ENCODE measurements around the gene CRABP2. TPM values are rescaled to one million over a fixed set of nuclear protein-coding genes. Genes with fewer than 3 reads are reported as not detected.

The CRABP2 gene
- total and polyA plus RNA-seq, 5 donors from 2014 or later, result 5.1 TPM; not detected in 4

- ATAC-seq (ENCODE audit: low read depth in 2 of 2) (no peak), DNase-seq (no peak)
- Mint-ChIP-seq H3K27me3 (peaks cover 80% of the 10 kb centered on the region), H3K36me3 (no peaks in the 10 kb centered on the region), H3K4me1 (peaks cover 4 to 29% (median 13%) of the 10 kb centered on the region in 4 donors), H3K9me3 (no peaks in the 10 kb centered on the region), H3K4me3 (no peak overlapping the region), H3K27ac (no peak overlapping the region)
- Histone ChIP-seq H3K4me1 (ENCODE audit: control insufficient read depth, insufficient read depth, low read length, poor library complexity, severe bottlenecking) (peaks cover 10% of the 10 kb centered on the region), H3K9me3 (ENCODE audit: control insufficient read depth in 2 of 2, low read length in 2 of 2) (no peaks in the 10 kb centered on the region), H3K36me3 (ENCODE audit: control insufficient read depth, insufficient read depth, low read length) (no peaks in the 10 kb centered on the region), H3K27ac (ENCODE audit: insufficient read depth, low read length, poor library complexity, severe bottlenecking) (no peak overlapping the region), H3K4me3 (ENCODE audit: low read depth, low read length) (no peak overlapping the region), H3K27me3 (ENCODE audit: control insufficient read depth, insufficient read depth, low read length) (peaks cover 33% of the 10 kb centered on the region)
Measured at GRCh38 chr1:156680056-156680455, 25.3 kb downstream of the CRABP2 start.

- no peak overlapping the region for H3K4me3 ChIP-seq (ENCODE audit: low read depth, low read length)
- H3K9me3 ChIP-seq (ENCODE audit: control insufficient read depth in 2 of 2, low read length in 2 of 2), result no peaks in the 10 kb centered on the region
- peak in 1 of 3 donors; percentile 39 for DNase-seq
- H3K9me3 Mint-ChIP-seq, result no peaks in the 10 kb centered on the region
- no peak overlapping the region for H3K27ac Mint-ChIP-seq
- H3K4me1 ChIP-seq (ENCODE audit: control insufficient read depth, insufficient read depth, low read length, poor library complexity, severe bottlenecking), result peaks cover 10% of the 10 kb centered on the region
- no peak overlapping the region for H3K27ac ChIP-seq (ENCODE audit: insufficient read depth, low read length, poor library complexity, severe bottlenecking)
- ATAC-seq (ENCODE audit: low read depth in 2 of 2), result no peak
- peaks cover 4 to 17% (median 7%) of the 10 kb centered on the region in 4 donors for H3K4me1 Mint-ChIP-seq
- peaks cover 86% of the 10 kb centered on the region for H3K27me3 Mint-ChIP-seq
- peaks cover 30% of the 10 kb centered on the region for H3K27me3 ChIP-seq (ENCODE audit: control insufficient read depth, insufficient read depth, low read length)
- H3K4me3 Mint-ChIP-seq, result peak overlapping the region in 2 of 4 donors; percentile 8 to 26
- no peaks in the 10 kb centered on the region for H3K36me3 Mint-ChIP-seq
- H3K36me3 ChIP-seq (ENCODE audit: control insufficient read depth, insufficient read depth, low read length), result no peaks in the 10 kb centered on the region
Measured at GRCh38 chr1:156677616-156678596, 27.5 kb downstream of the CRABP2 start.

- DNase-seq, result no peak
- H3K27ac Mint-ChIP-seq, result no peak within 1 kb of the TSS
- Histone ChIP-seq H3K4me1 (ENCODE audit: control insufficient read depth, insufficient read depth, low read length, poor library complexity, severe bottlenecking) (peaks cover 10% of the 10 kb centered on the region), H3K27me3 (ENCODE audit: control insufficient read depth, insufficient read depth, low read length) (peaks cover 30% of the 10 kb centered on the region), H3K9me3 (ENCODE audit: control insufficient read depth in 2 of 2, low read length in 2 of 2) (no peaks in the 10 kb centered on the region), H3K36me3 (ENCODE audit: control insufficient read depth, insufficient read depth, low read length) (no peaks in the 10 kb centered on the region), H3K27ac (ENCODE audit: insufficient read depth, low read length, poor library complexity, severe bottlenecking) (no peak within 1 kb of the TSS), H3K4me3 (ENCODE audit: low read depth, low read length) (no peak within 1 kb of the TSS)
- H3K27me3 Mint-ChIP-seq, result peaks cover 83% of the 10 kb centered on the region
- H3K9me3 Mint-ChIP-seq, result no peaks in the 10 kb centered on the region
- H3K4me1 Mint-ChIP-seq, result peaks cover 4 to 17% (median 7%) of the 10 kb centered on the region in 4 donors
- no peak for ATAC-seq (ENCODE audit: low read depth in 2 of 2)
- no peaks in the 10 kb centered on the region for H3K36me3 Mint-ChIP-seq
- peak within 1 kb of the TSS in 2 of 4 donors; percentile 8 to 26 for H3K4me3 Mint-ChIP-seq
Measured at GRCh38 chr1:156676820-156677615, 28.4 kb downstream of the CRABP2 start, which contains the start of gene NES. TSS of gene NES (minus strand) at chr1:156677407. CDS start at chr1:156677264, 143 bp downstream.

GRCh38 chr1:156676114-156676819 lies 29.1 kb downstream of the CRABP2 start:
- no peaks in the 10 kb centered on the region for H3K9me3 ChIP-seq (ENCODE audit: control insufficient read depth in 2 of 2, low read length in 2 of 2)
- no peak overlapping the region for H3K4me3 Mint-ChIP-seq
- no peak for DNase-seq
- no peaks in the 10 kb centered on the region for H3K9me3 Mint-ChIP-seq
- peaks cover 7 to 17% (median 7%) of the 10 kb centered on the region in 4 donors for H3K4me1 Mint-ChIP-seq
- peaks cover 83% of the 10 kb centered on the region for H3K27me3 Mint-ChIP-seq
- no peak overlapping the region for H3K4me3 ChIP-seq (ENCODE audit: low read depth, low read length)
- no peak overlapping the region for H3K27ac Mint-ChIP-seq
- H3K27ac ChIP-seq (ENCODE audit: insufficient read depth, low read length, poor library complexity, severe bottlenecking), result no peak overlapping the region
- peaks cover 10% of the 10 kb centered on the region for H3K4me1 ChIP-seq (ENCODE audit: control insufficient read depth, insufficient read depth, low read length, poor library complexity, severe bottlenecking)
- no peak for ATAC-seq (ENCODE audit: low read depth in 2 of 2)
- H3K36me3 Mint-ChIP-seq, result no peaks in the 10 kb centered on the region
- no peaks in the 10 kb centered on the region for H3K36me3 ChIP-seq (ENCODE audit: control insufficient read depth, insufficient read depth, low read length)
- peaks cover 29% of the 10 kb centered on the region for H3K27me3 ChIP-seq (ENCODE audit: control insufficient read depth, insufficient read depth, low read length)

GRCh38 chr1:156675210-156676113 lies 29.9 kb downstream of the CRABP2 start:
- Mint-ChIP-seq H3K27ac (no peak overlapping the region), H3K36me3 (no peaks in the 10 kb centered on the region), H3K4me1 (peaks cover 7 to 17% (median 8%) of the 10 kb centered on the region in 4 donors), H3K9me3 (no peaks in the 10 kb centered on the region), H3K4me3 (no peak overlapping the region), H3K27me3 (peaks cover 78% of the 10 kb centered on the region)
- Histone ChIP-seq H3K4me1 (ENCODE audit: control insufficient read depth, insufficient read depth, low read length, poor library complexity, severe bottlenecking) (peaks cover 10% of the 10 kb centered on the region), H3K27ac (ENCODE audit: insufficient read depth, low read length, poor library complexity, severe bottlenecking) (no peak overlapping the region), H3K4me3 (ENCODE audit: low read depth, low read length) (no peak overlapping the region), H3K9me3 (ENCODE audit: control insufficient read depth in 2 of 2, low read length in 2 of 2) (no peaks in the 10 kb centered on the region), H3K27me3 (ENCODE audit: control insufficient read depth, insufficient read depth, low read length) (peaks cover 25% of the 10 kb centered on the region), H3K36me3 (ENCODE audit: control insufficient read depth, insufficient read depth, low read length) (no peaks in the 10 kb centered on the region)
- ATAC-seq (ENCODE audit: low read depth in 2 of 2) (no peak), DNase-seq (no peak)

- peaks cover 62% of the 10 kb centered on the region for H3K27me3 Mint-ChIP-seq
- Histone ChIP-seq H3K4me3 (ENCODE audit: low read depth, low read length) (no peak overlapping the region), H3K4me1 (ENCODE audit: control insufficient read depth, insufficient read depth, low read length, poor library complexity, severe bottlenecking) (peaks cover 10% of the 10 kb centered on the region), H3K36me3 (ENCODE audit: control insufficient read depth, insufficient read depth, low read length) (no peaks in the 10 kb centered on the region), H3K27ac (ENCODE audit: insufficient read depth, low read length, poor library complexity, severe bottlenecking) (no peak overlapping the region), H3K9me3 (ENCODE audit: control insufficient read depth in 2 of 2, low read length in 2 of 2) (no peaks in the 10 kb centered on the region), H3K27me3 (ENCODE audit: control insufficient read depth, insufficient read depth, low read length) (peaks cover 11% of the 10 kb centered on the region)
- H3K36me3 Mint-ChIP-seq, result no peaks in the 10 kb centered on the region
- H3K4me3 Mint-ChIP-seq, result no peak overlapping the region
- H3K9me3 Mint-ChIP-seq, result no peaks in the 10 kb centered on the region
- no peak overlapping the region for H3K27ac Mint-ChIP-seq
- no peak for DNase-seq
- ATAC-seq (ENCODE audit: low read depth in 2 of 2), result no peak
- peaks cover 7 to 18% (median 8%) of the 10 kb centered on the region in 4 donors for H3K4me1 Mint-ChIP-seq
Measured at GRCh38 chr1:156673387-156674121, 31.8 kb downstream of the CRABP2 start.
